A673 (cell line): Measurements from ENCODE around the gene PTGDS.

ENCODE experiments used
- CTCF ChIP-seq: fragments of 300-800, 200-600 bp; sonication (generic); conservative IDR thresholded peaks from 2 replicates; pipeline ENCODE4 v1.5.1; 2017; ENCODE audit warnings: low read depth, mild to moderate bottlenecking, antibody characterized with exemption, low read length, moderate library complexity, mixed read lengths
- EZH2 ChIP-seq: fragments of 200-600 bp; sonication (generic); IDR thresholded peaks from 2 replicates; pipeline ENCODE4 v1.6.1; 2017; ENCODE audit warnings: borderline replicate concordance, low read depth, mild to moderate bottlenecking, mixed read lengths, antibody characterized with exemption, low read length; ENCODE audit not compliant: poor library complexity, severe bottlenecking

- TF ChIP-seq CTCF = no peak
- no peak for TF ChIP-seq EZH2
Measured at GRCh38 chr9:136995772-136996311, 18.5 kb downstream of the PTGDS start.
